ENCODE data around the gene MUC5AC.

DNA sequence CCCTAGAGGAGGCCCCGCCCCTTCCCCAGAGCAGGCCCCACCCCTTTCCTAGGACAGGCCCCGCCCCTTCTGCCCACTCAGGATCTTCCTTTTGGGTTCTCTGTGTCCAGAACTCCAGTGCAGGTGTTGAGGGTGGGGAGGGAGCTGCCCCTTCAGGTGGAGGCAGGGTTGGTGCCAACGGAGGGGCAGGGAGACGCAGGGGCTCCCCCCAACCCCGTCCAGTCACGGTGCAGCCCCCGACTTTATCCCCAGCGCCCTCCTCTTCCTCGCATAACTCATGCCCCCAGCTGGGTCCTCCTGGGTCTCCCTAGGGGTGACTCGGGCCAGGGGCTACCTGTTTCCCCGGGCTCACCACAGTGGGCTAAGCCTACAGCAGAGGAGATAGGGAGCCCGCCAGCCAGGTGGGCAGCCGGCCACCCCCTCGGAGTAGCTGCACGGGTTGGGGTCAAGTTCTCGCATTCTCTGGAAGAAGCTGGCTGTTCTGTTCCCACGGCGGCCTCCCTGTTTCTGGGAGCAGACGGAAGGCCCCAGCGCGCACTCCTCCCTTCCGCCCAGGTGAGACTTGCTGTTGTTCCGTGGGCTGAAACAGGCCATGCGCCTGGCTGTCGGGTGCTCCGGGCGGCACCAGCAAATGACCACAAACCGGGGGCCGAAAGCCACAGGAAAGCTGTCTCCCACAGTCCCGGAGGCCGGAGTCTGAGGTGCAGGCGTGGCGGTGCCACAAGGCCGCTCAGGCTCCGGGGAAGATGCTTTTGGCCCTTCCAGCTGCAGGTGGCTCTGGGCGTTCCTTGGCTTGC lies 44.1 kb upstream of the MUC5AC start:
- TF ChIP-seq, protein P1, sequence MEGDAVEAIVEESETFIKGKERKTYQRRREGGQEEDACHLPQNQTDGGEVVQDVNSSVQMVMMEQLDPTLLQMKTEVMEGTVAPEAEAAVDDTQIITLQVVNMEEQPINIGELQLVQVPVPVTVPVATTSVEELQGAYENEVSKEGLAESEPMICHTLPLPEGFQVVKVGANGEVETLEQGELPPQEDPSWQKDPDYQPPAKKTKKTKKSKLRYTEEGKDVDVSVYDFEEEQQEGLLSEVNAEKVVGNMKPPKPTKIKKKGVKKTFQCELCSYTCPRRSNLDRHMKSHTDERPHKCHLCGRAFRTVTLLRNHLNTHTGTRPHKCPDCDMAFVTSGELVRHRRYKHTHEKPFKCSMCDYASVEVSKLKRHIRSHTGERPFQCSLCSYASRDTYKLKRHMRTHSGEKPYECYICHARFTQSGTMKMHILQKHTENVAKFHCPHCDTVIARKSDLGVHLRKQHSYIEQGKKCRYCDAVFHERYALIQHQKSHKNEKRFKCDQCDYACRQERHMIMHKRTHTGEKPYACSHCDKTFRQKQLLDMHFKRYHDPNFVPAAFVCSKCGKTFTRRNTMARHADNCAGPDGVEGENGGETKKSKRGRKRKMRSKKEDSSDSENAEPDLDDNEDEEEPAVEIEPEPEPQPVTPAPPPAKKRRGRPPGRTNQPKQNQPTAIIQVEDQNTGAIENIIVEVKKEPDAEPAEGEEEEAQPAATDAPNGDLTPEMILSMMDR (IDR thresholded peaks at IDR 0.05; ENCODE audit: poor library complexity, severe bottlenecking): no peak
- TF ChIP-seq POLR2AphosphoS5 (IDR thresholded peaks at IDR 0.05): no peak
- TF ChIP-seq, protein P2, sequence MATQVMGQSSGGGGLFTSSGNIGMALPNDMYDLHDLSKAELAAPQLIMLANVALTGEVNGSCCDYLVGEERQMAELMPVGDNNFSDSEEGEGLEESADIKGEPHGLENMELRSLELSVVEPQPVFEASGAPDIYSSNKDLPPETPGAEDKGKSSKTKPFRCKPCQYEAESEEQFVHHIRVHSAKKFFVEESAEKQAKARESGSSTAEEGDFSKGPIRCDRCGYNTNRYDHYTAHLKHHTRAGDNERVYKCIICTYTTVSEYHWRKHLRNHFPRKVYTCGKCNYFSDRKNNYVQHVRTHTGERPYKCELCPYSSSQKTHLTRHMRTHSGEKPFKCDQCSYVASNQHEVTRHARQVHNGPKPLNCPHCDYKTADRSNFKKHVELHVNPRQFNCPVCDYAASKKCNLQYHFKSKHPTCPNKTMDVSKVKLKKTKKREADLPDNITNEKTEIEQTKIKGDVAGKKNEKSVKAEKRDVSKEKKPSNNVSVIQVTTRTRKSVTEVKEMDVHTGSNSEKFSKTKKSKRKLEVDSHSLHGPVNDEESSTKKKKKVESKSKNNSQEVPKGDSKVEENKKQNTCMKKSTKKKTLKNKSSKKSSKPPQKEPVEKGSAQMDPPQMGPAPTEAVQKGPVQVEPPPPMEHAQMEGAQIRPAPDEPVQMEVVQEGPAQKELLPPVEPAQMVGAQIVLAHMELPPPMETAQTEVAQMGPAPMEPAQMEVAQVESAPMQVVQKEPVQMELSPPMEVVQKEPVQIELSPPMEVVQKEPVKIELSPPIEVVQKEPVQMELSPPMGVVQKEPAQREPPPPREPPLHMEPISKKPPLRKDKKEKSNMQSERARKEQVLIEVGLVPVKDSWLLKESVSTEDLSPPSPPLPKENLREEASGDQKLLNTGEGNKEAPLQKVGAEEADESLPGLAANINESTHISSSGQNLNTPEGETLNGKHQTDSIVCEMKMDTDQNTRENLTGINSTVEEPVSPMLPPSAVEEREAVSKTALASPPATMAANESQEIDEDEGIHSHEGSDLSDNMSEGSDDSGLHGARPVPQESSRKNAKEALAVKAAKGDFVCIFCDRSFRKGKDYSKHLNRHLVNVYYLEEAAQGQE (IDR thresholded peaks at IDR 0.05; ENCODE audit: borderline replicate concordance): no peak
